Gastroesophageal sphincter (tissue), 4 donors: Measurements from ENCODE around the gene REC114. TPM values are rescaled to one million over a fixed set of nuclear protein-coding genes. Genes with fewer than 3 reads are reported as not detected.

Experiments used
- ATAC-seq: fragments of 150-250 bp; one replicate; pipeline ENCODE4 v1.9.1; 2016; ENCODE audit warnings: mild to moderate bottlenecking, moderate library complexity
- H3K27ac ChIP-seq, 4 donors: fragments of 200-600 bp; sonication (generic) in 3 of 4; 1 replicate in 3 of 4; 2 replicates in 1 of 4; pipeline ENCODE4 v1.5.1; 2016 to 2019
- H3K27me3 ChIP-seq: fragments of 200-600 bp; sonication (generic); one replicate; pipeline ENCODE4 v1.5.1; 2019
- H3K36me3 ChIP-seq, 2 donors: fragments of 200-600 bp; sonication (generic); one replicate each; pipeline ENCODE4 v1.5.1; 2019; ENCODE audit warnings: control low read depth in 1 of 2
- H3K4me1 ChIP-seq, 3 donors: fragments of 200-600 bp; sonication (generic); 1 replicate in 2 of 3; 2 replicates in 1 of 3; pipeline ENCODE4 v1.5.1; 2016 to 2019; ENCODE audit warnings: control low read depth in 2 of 3
- H3K4me3 ChIP-seq, 2 donors: fragments of 200-600 bp; sonication (generic); one replicate each; pipeline ENCODE4 v1.5.1; 2019; ENCODE audit warnings: mild to moderate bottlenecking in 1 of 2, moderate library complexity in 1 of 2
- H3K9me3 ChIP-seq, 3 donors: fragments of 200-600 bp; sonication (generic); one replicate each; pipeline ENCODE4 v1.5.1; 2017 to 2019; ENCODE audit warnings: control low read depth in 2 of 3
- EP300 ChIP-seq: sonication (generic); formaldehyde crosslinking; IDR thresholded peaks from one replicate; pipeline ENCODE4 v1.6.1; 2017; ENCODE audit warnings: antibody characterized with exemption, mild to moderate bottlenecking
- POLR2A ChIP-seq, 2 donors: fragments of 450-650 bp; IDR thresholded peaks; one replicate each; pipeline ENCODE4 v1.6.1; 2017; ENCODE audit warnings: antibody characterized with exemption in 2 of 2, mild to moderate bottlenecking in 2 of 2, moderate library complexity in 1 of 2
- POLR2AphosphoS5 ChIP-seq: sonication (generic); formaldehyde crosslinking; IDR thresholded peaks from one replicate; pipeline ENCODE4 v1.6.1; 2017; ENCODE audit warnings: antibody characterized with exemption
- whole genome bisulfite sequencing, 2 donors: methylation state at CpG; one replicate each; pipeline ENCODE4 v1.1.5; 2018; ENCODE audit warnings: low coverage in 1 of 2; 5-methylcytosine and 5-hydroxymethylcytosine counted together
- total RNA-seq, 4 donors: library from RNA; depleted of rRNA; stranded (reverse); fragments of >200 nt; gene quantifications; one replicate each; pipeline ENCODE4 v1.1.0, GENCODE V29; 2016
- TF ChIP-seq, protein P1 (sequence below), 4 experiments: fragments of 200-600 bp in 2 of 4; fragments of 450-650 bp in 2 of 4; sonication (generic) in 1 of 4; IDR thresholded peaks; one replicate each; pipeline ENCODE4 v1.5.1; 2017 to 2019; ENCODE audit warnings: antibody characterized with exemption in 4 of 4, mild to moderate bottlenecking in 2 of 4, moderate library complexity in 2 of 4

The REC114 gene
- total RNA-seq, 4 donors from 2014 or later: not detected

- ATAC-seq: no peak
- TF ChIP-seq POLR2A (IDR thresholded peaks at IDR 0.05) (no peak), EP300 (no peak)
- 31 to 56% methylated on average over 4 to 5 of the region's 5 CpGs for WGBS, 2 donors
- Histone ChIP-seq H3K4me3 (no peak overlapping the region), H3K4me1 (peaks cover 0 to 48% (median 0%) of the 10 kb centered on the region in 3 donors), H3K9me3 (no peaks in the 10 kb centered on the region), H3K27ac (peak overlapping the region in 3 of 4 donors; percentile 0 to 32 (median 20)), H3K27me3 (no peaks in the 10 kb centered on the region), H3K36me3 (peaks cover 7 to 92% of the 10 kb centered on the region in 2 donors)
These were observed 141.9 kb downstream of the REC114 start for GRCh38 chr15:73584699-73585420.

GRCh38 chr15:73585871-73586654 is 143.1 kb downstream of the REC114 start:
- Histone ChIP-seq H3K36me3 (peaks cover 9 to 96% of the 10 kb centered on the region in 2 donors), H3K4me3 (no peak overlapping the region)
- WGBS, 2 donors: 71 to 78% methylated on average over 5 of the region's 5 CpGs

GRCh38 chr15:73589766-73590165 is 146.8 kb downstream of the REC114 start:
- H3K27ac ChIP-seq: no peak overlapping the region
- TF ChIP-seq EP300 (no peak), POLR2AphosphoS5 (no peak), POLR2A (IDR thresholded peaks at IDR 0.05) (no peak)
- TF ChIP-seq, protein P1, sequence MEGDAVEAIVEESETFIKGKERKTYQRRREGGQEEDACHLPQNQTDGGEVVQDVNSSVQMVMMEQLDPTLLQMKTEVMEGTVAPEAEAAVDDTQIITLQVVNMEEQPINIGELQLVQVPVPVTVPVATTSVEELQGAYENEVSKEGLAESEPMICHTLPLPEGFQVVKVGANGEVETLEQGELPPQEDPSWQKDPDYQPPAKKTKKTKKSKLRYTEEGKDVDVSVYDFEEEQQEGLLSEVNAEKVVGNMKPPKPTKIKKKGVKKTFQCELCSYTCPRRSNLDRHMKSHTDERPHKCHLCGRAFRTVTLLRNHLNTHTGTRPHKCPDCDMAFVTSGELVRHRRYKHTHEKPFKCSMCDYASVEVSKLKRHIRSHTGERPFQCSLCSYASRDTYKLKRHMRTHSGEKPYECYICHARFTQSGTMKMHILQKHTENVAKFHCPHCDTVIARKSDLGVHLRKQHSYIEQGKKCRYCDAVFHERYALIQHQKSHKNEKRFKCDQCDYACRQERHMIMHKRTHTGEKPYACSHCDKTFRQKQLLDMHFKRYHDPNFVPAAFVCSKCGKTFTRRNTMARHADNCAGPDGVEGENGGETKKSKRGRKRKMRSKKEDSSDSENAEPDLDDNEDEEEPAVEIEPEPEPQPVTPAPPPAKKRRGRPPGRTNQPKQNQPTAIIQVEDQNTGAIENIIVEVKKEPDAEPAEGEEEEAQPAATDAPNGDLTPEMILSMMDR (IDR thresholded peaks at IDR 0.05): no peak
- no peaks in the 10 kb centered on the region for H3K27me3 ChIP-seq
- H3K36me3 ChIP-seq: peaks cover 9 to 71% of the 10 kb centered on the region in 2 donors
- H3K4me1 ChIP-seq: peaks cover 0 to 65% (median 9%) of the 10 kb centered on the region in 3 donors
- WGBS, 2 donors: 100% methylated on average over 1 of the region's 1 CpG
- H3K4me3 ChIP-seq: no peak overlapping the region
- H3K9me3 ChIP-seq: no peaks in the 10 kb centered on the region
- ATAC-seq: no peak

More at GRCh38 chr15:73585871-73586654, 143.1 kb downstream of the REC114 start:
- peak overlapping the region in 1 of 4 donors; percentile 2 for H3K27ac ChIP-seq
- no peak for TF ChIP-seq POLR2A (IDR thresholded peaks at IDR 0.05)
- TF ChIP-seq EP300: no peak
- TF ChIP-seq, protein P1 (IDR thresholded peaks at IDR 0.05): no peak
- no peak for TF ChIP-seq POLR2AphosphoS5
- H3K27me3 ChIP-seq: no peaks in the 10 kb centered on the region
- H3K4me1 ChIP-seq: peaks cover 0 to 54% (median 0%) of the 10 kb centered on the region in 3 donors
- no peaks in the 10 kb centered on the region for H3K9me3 ChIP-seq
- ATAC-seq: no peak

DNA sequence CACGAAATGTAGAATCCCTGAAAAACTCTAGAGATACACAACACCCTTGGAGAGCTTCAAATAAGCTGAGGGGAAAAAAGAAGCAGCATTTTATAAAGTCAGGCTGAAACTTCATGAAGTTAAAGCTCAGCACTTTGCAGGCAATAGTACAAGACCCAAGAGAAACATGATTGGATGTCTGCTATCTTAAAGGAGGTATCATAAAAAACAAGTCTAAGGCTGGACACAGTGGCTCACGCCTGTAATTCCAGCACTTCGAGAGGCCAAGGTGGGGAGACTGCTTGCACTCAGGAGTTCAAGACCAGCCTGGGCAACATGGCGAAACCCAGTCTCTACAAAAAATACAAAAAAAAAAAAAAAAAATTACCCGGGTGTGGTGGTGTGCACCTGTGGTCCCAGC is 147.3 kb downstream of the REC114 start:
- Histone ChIP-seq H3K9me3 (no peaks in the 10 kb centered on the region), H3K36me3 (peaks cover 9 to 66% of the 10 kb centered on the region in 2 donors), H3K4me3 (no peak overlapping the region), H3K27ac (no peak overlapping the region), H3K4me1 (peaks cover 0 to 65% (median 14%) of the 10 kb centered on the region in 3 donors), H3K27me3 (no peaks in the 10 kb centered on the region)
- no peak for TF ChIP-seq EP300
- no peak for TF ChIP-seq POLR2AphosphoS5
- TF ChIP-seq, protein P1 (IDR thresholded peaks at IDR 0.05): no peak
- no peak for TF ChIP-seq POLR2A (IDR thresholded peaks at IDR 0.05)
- WGBS, 2 donors: 89 to 100% methylated on average over 1 to 5 of the region's 5 CpGs
- no peak for ATAC-seq

- TF ChIP-seq, protein P1 (IDR thresholded peaks at IDR 0.05): no peak
- TF ChIP-seq POLR2A (IDR thresholded peaks at IDR 0.05) (no peak), EP300 (no peak), POLR2AphosphoS5 (no peak)
- H3K27ac ChIP-seq: peak overlapping the region in 2 of 4 donors; percentile 19 to 80
- ATAC-seq: no peak
These were observed 150.5 kb downstream of the REC114 start for GRCh38 chr15:73593304-73594074.

More at GRCh38 chr15:73593304-73594074, 150.5 kb downstream of the REC114 start:
- peaks cover 3 to 34% of the 10 kb centered on the region in 2 donors for H3K36me3 ChIP-seq
- 34 to 41% methylated on average over 4 to 9 of the region's 9 CpGs for WGBS, 2 donors
- H3K27me3 ChIP-seq: no peaks in the 10 kb centered on the region
- H3K4me1 ChIP-seq: peaks cover 28 to 81% (median 30%) of the 10 kb centered on the region in 3 donors
- H3K9me3 ChIP-seq: no peaks in the 10 kb centered on the region
- H3K4me3 ChIP-seq: no peak overlapping the region
